HG03432 (cell line): ENCODE measurements around the gene IL17REL.
"Not testable (repeated sequence)": the region's sequence is repeated elsewhere in the genome, so short reads cannot be mapped to it uniquely, and the experiment has no call there.

Experiments
- ATAC-seq: cut with Tn5 transposase; IDR thresholded peaks from one replicate; pipeline ENCODE4 v1.9.1; 2021; ENCODE audit warnings: mild to moderate bottlenecking, moderate library complexity; ENCODE audit not compliant: unreplicated experiment

IL17REL gene

GRCh38 chr22:49993649-49994360 is 18.8 kb downstream of the IL17REL start:
- no peak for ATAC-seq

- no peak for ATAC-seq
Measured at GRCh38 chr22:49992921-49993648, 19.5 kb downstream of the IL17REL start.

- ATAC-seq: no peak
Measured at GRCh38 chr22:49991907-49992533, 20.5 kb downstream of the IL17REL start.

GRCh38 chr22:49991167-49991566 is 21.4 kb downstream of the IL17REL start:
- ATAC-seq: no peak

GRCh38 chr22:49989826-49990225 is 22.7 kb downstream of the IL17REL start:
- ATAC-seq: not testable (repeated sequence)

- ATAC-seq: no peak
Measured at GRCh38 chr22:49986325-49986724, 26.2 kb downstream of the IL17REL start.

- no peak for ATAC-seq
Measured at GRCh38 chr22:49983148-49984042, 29.2 kb downstream of the IL17REL start.

- not testable (repeated sequence) for ATAC-seq
Measured at GRCh38 chr22:49981799-49982198, 30.8 kb downstream of the IL17REL start.

GRCh38 chr22:49979587-49980264 is 32.8 kb downstream of the IL17REL start:
- ATAC-seq: no peak

- ATAC-seq: no peak
Measured at GRCh38 chr22:49977578-49977977, 35.0 kb downstream of the IL17REL start.

GRCh38 chr22:49976439-49977175 is 36.0 kb downstream of the IL17REL start:
- ATAC-seq: no peak

GRCh38 chr22:49975543-49976389 is 36.8 kb downstream of the IL17REL start:
- no peak for ATAC-seq

GRCh38 chr22:49973018-49973961 is 39.3 kb downstream of the IL17REL start:
- ATAC-seq: no peak

- no peak for ATAC-seq
Measured at GRCh38 chr22:49972163-49973017, 40.2 kb downstream of the IL17REL start.

GRCh38 chr22:49971232-49972162 is 41.1 kb downstream of the IL17REL start:
- peak; percentile 20 for ATAC-seq
